BLaER1 treated with 17β-estradiol and CSF1 and Interleukin-3, amounts not matched to agents 10 nM and 100 nM (cell line): ENCODE measurements around the gene GAREM1.

Source experiments
- H3K27ac ChIP-seq, 11 experiments: shearing (Covaris generic); formaldehyde crosslinking; 2 replicates each; pipeline ENCODE4 v1.8.1; 2022
- H3K27me3 ChIP-seq, 11 experiments: shearing (Covaris generic); formaldehyde crosslinking; 2 replicates each; pipeline ENCODE4 v1.8.1; 2022
- H3K36me3 ChIP-seq, 11 experiments: shearing (Covaris generic); formaldehyde crosslinking; 2 replicates each; pipeline ENCODE4 v1.8.1; 2022
- H3K4me1 ChIP-seq, 10 experiments: shearing (Covaris generic); formaldehyde crosslinking; 2 replicates each; pipeline ENCODE4 v1.8.1; 2022
- H3K4me2 ChIP-seq, 11 experiments: shearing (Covaris generic); formaldehyde crosslinking; 2 replicates each; pipeline ENCODE4 v1.8.1; 2022
- H3K4me3 ChIP-seq, 10 experiments: shearing (Covaris generic); formaldehyde crosslinking; 2 replicates each; pipeline ENCODE4 v1.8.1; 2022
- H3K9ac ChIP-seq, 11 experiments: shearing (Covaris generic); formaldehyde crosslinking; 2 replicates each; pipeline ENCODE4 v1.8.1; 2022
- H3K9me3 ChIP-seq, 11 experiments: shearing (Covaris generic); formaldehyde crosslinking; replicated peaks in 1 of 11; 2 replicates each; pipeline ENCODE4 v1.8.1; 2022
- H4K20me1 ChIP-seq, 11 experiments: shearing (Covaris generic); formaldehyde crosslinking; 2 replicates each; pipeline ENCODE4 v1.8.1; 2022
- Cebpa-rat ChIP-seq, 11 experiments: shearing (Covaris generic); IDR thresholded peaks; 2 replicates each; pipeline ENCODE4 v1.8.1; 2022

The GAREM1 gene

GRCh38 chr18:32383050-32383819 lies 87.4 kb downstream of the GAREM1 start:
- H3K4me3 ChIP-seq: no peak overlapping the region

GRCh38 chr18:32381761-32382160 lies 88.9 kb downstream of the GAREM1 start:
- Histone ChIP-seq H3K4me1 (no peaks in the 10 kb centered on the region), H3K27ac (no peak overlapping the region)
- TF ChIP-seq Cebpa-rat (IDR thresholded peaks at IDR 0.05): no peak

More at GRCh38 chr18:32383050-32383819, 87.4 kb downstream of the GAREM1 start:
- no peaks in the 10 kb centered on the region for H3K27me3 ChIP-seq
- H3K27ac ChIP-seq: no peak overlapping the region
- no peaks in the 10 kb centered on the region for H3K9me3 ChIP-seq
- TF ChIP-seq Cebpa-rat (IDR thresholded peaks at IDR 0.05): no peak
- no peaks in the 10 kb centered on the region; a peak in 1 of 22 replicates for H4K20me1 ChIP-seq
- H3K4me2 ChIP-seq: no peak overlapping the region
- H3K36me3 ChIP-seq: no peaks in the 10 kb centered on the region
- no peak overlapping the region for H3K9ac ChIP-seq
- no peaks in the 10 kb centered on the region for H3K4me1 ChIP-seq

GRCh38 chr18:32380559-32380958 lies 90.1 kb downstream of the GAREM1 start:
- no peaks in the 10 kb centered on the region for H3K9me3 ChIP-seq
- H3K4me1 ChIP-seq: no peaks in the 10 kb centered on the region
- no peak overlapping the region for H3K4me3 ChIP-seq

More at GRCh38 chr18:32381761-32382160, 88.9 kb downstream of the GAREM1 start:
- H3K36me3 ChIP-seq: no peaks in the 10 kb centered on the region
- H3K4me2 ChIP-seq: no peak overlapping the region
- H4K20me1 ChIP-seq: no peaks in the 10 kb centered on the region; a peak in 1 of 22 replicates
- no peak overlapping the region for H3K4me3 ChIP-seq
- no peak overlapping the region for H3K9ac ChIP-seq
- no peaks in the 10 kb centered on the region for H3K27me3 ChIP-seq
- no peaks in the 10 kb centered on the region for H3K9me3 ChIP-seq

GRCh38 chr18:32379891-32380290 lies 90.8 kb downstream of the GAREM1 start:
- no peaks in the 10 kb centered on the region for H3K4me1 ChIP-seq
- no peak for TF ChIP-seq Cebpa-rat (IDR thresholded peaks at IDR 0.05)

More at GRCh38 chr18:32380559-32380958, 90.1 kb downstream of the GAREM1 start:
- TF ChIP-seq Cebpa-rat (IDR thresholded peaks at IDR 0.05): no peak
- no peaks in the 10 kb centered on the region for H3K36me3 ChIP-seq
- H4K20me1 ChIP-seq: no peaks in the 10 kb centered on the region; a peak in 1 of 22 replicates
- H3K4me2 ChIP-seq: no peak overlapping the region
- no peaks in the 10 kb centered on the region for H3K27me3 ChIP-seq
- H3K27ac ChIP-seq: no peak overlapping the region
- no peak overlapping the region for H3K9ac ChIP-seq

GRCh38 chr18:32378705-32379104 lies 92.0 kb downstream of the GAREM1 start:
- Histone ChIP-seq H3K4me3 (no peak overlapping the region), H3K9ac (no peak overlapping the region), H3K36me3 (no peaks in the 10 kb centered on the region), H3K27ac (no peak overlapping the region), H3K9me3 (no peaks in the 10 kb centered on the region), H4K20me1 (no peaks in the 10 kb centered on the region; a peak in 1 of 22 replicates), H3K27me3 (no peaks in the 10 kb centered on the region), H3K4me2 (no peak overlapping the region), H3K4me1 (no peaks in the 10 kb centered on the region)
- TF ChIP-seq Cebpa-rat (IDR thresholded peaks at IDR 0.05): no peak

More at GRCh38 chr18:32379891-32380290, 90.8 kb downstream of the GAREM1 start:
- Histone ChIP-seq H3K36me3 (no peaks in the 10 kb centered on the region), H3K4me2 (no peak overlapping the region), H3K27me3 (no peaks in the 10 kb centered on the region), H3K27ac (no peak overlapping the region), H3K9me3 (no peaks in the 10 kb centered on the region), H3K4me3 (no peak overlapping the region), H3K9ac (no peak overlapping the region), H4K20me1 (no peaks in the 10 kb centered on the region; a peak in 1 of 22 replicates)

GRCh38 chr18:32373995-32374394 lies 96.7 kb downstream of the GAREM1 start:
- no peaks in the 10 kb centered on the region for H3K4me1 ChIP-seq
- H3K27me3 ChIP-seq: no peaks in the 10 kb centered on the region
- H3K36me3 ChIP-seq: no peaks in the 10 kb centered on the region
- no peak overlapping the region for H3K4me3 ChIP-seq
- TF ChIP-seq Cebpa-rat (IDR thresholded peaks at IDR 0.05): no peak
- H3K4me2 ChIP-seq: no peak overlapping the region
- no peak overlapping the region for H3K27ac ChIP-seq
- no peak overlapping the region for H3K9ac ChIP-seq
- H3K9me3 ChIP-seq: no peaks in the 10 kb centered on the region
- H4K20me1 ChIP-seq: no peaks in the 10 kb centered on the region

- H3K9ac ChIP-seq: no peak overlapping the region
- H3K9me3 ChIP-seq: no peaks in the 10 kb centered on the region
- H3K36me3 ChIP-seq: no peaks in the 10 kb centered on the region
- no peaks in the 10 kb centered on the region for H3K27me3 ChIP-seq
- H3K4me1 ChIP-seq: no peaks in the 10 kb centered on the region
- no peak for TF ChIP-seq Cebpa-rat (IDR thresholded peaks at IDR 0.05)
- no peak overlapping the region for H3K27ac ChIP-seq
- no peaks in the 10 kb centered on the region for H4K20me1 ChIP-seq
- no peak overlapping the region for H3K4me3 ChIP-seq
- no peak overlapping the region for H3K4me2 ChIP-seq
Observed at GRCh38 chr18:32373505-32373904, 97.2 kb downstream of the GAREM1 start.

GRCh38 chr18:32372381-32373061 lies 98.2 kb downstream of the GAREM1 start:
- Histone ChIP-seq H3K36me3 (no peaks in the 10 kb centered on the region), H3K9ac (no peak overlapping the region), H3K4me1 (no peaks in the 10 kb centered on the region), H3K27me3 (no peaks in the 10 kb centered on the region), H4K20me1 (no peaks in the 10 kb centered on the region), H3K4me2 (no peak overlapping the region), H3K9me3 (no peaks in the 10 kb centered on the region), H3K4me3 (no peak overlapping the region), H3K27ac (no peak overlapping the region)
- no peak for TF ChIP-seq Cebpa-rat (IDR thresholded peaks at IDR 0.05)

- no peaks in the 10 kb centered on the region for H3K4me1 ChIP-seq
- no peak overlapping the region for H3K4me3 ChIP-seq
- H3K4me2 ChIP-seq: no peak overlapping the region
- H3K9ac ChIP-seq: no peak overlapping the region
- H3K9me3 ChIP-seq: no peaks in the 10 kb centered on the region
- no peak overlapping the region for H3K27ac ChIP-seq
- H3K36me3 ChIP-seq: no peaks in the 10 kb centered on the region
- no peaks in the 10 kb centered on the region for H3K27me3 ChIP-seq
- TF ChIP-seq Cebpa-rat (IDR thresholded peaks at IDR 0.05): no peak
- H4K20me1 ChIP-seq: no peaks in the 10 kb centered on the region
Observed at GRCh38 chr18:32372047-32372380, 98.7 kb downstream of the GAREM1 start.

GRCh38 chr18:32371384-32371783 lies 99.3 kb downstream of the GAREM1 start:
- Histone ChIP-seq H3K27me3 (no peaks in the 10 kb centered on the region), H3K36me3 (no peaks in the 10 kb centered on the region), H3K9me3 (no peaks in the 10 kb centered on the region), H3K4me3 (no peak overlapping the region), H3K27ac (no peak overlapping the region), H3K4me2 (no peak overlapping the region), H3K4me1 (no peaks in the 10 kb centered on the region), H3K9ac (no peak overlapping the region), H4K20me1 (no peaks in the 10 kb centered on the region)
- TF ChIP-seq Cebpa-rat (IDR thresholded peaks at IDR 0.05): no peak
